Left lobe of liver (tissue), 2 donors: ENCODE measurements around the gene ARHGEF40. TPM values are rescaled to one million over a fixed set of nuclear protein-coding genes. Genes with fewer than 3 reads are reported as not detected.
A peak's percentile ranks its signal among the peaks of the same experiment; 100 is the strongest.

ENCODE experiments used
- ATAC-seq: fragments of 200-7000 bp; cut with Tn5 transposase; one replicate; pipeline ENCODE4 v1.9.1; 2020; ENCODE audit warnings: mild to moderate bottlenecking, moderate library complexity
- DNase-seq: peaks from one replicate; pipeline ENCODE4 v3.0.0-alpha.2; 2020; ENCODE audit warnings: low spot score
- total RNA-seq: library from RNA; stranded (reverse); gene quantifications from one replicate; pipeline ENCODE4 v1.2.1, GENCODE V29; 2021
- donor health status: DM: no; HTN: no; CAD: no; lungs with moderate emphysema.
- donor health status: DM: no; HTN: yes; CAD: no.

The ARHGEF40 gene
- total RNA-seq, 1 donor from 2014 or later: 41.9 TPM

- ATAC-seq (no peak), DNase-seq (no peak)
Measured at GRCh38 chr14:21109377-21110138, 39.5 kb downstream of the ARHGEF40 start.

GRCh38 chr14:21112255-21112654 lies 42.2 kb downstream of the ARHGEF40 start:
- DNase-seq (no peak), ATAC-seq (no peak)

DNA sequence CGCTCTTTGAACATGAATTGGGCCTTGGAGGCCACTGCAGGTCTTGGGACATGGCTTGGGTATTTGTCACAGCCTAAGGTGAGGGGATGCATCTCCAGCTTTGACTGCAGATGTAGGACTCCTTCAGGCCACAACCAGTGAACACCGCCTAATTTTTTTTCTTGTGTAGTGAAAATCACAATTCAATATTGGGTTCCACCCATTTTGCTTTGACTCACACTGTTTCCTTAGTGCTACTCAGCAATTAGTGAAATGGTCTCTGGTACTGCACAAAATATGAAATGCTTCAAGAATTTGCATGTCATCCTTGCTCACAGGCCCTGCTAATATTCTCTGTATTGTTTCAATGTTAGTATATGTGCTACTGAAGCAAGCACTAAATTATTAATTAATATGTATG lies 43.3 kb downstream of the ARHGEF40 start:
- DNase-seq: no peak

DNA sequence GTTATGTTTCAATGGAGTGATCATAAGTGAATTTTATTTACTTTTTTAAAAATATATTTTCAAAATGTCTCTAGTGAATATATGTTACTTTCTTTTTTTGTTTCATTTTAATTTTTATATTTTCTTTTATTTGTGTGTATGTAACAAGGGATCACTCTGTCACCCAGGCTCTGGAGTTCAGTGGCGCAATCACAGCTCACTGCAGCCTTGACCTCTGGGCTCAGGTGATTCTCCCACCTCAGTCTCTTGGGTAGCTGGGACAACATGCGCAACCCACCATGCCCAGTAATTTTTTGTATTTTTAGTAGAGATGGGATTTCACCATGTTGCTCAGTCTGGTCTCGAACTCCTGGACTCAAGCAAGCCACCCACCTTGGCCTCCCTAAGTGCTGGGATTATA lies 48.8 kb downstream of the ARHGEF40 start:
- DNase-seq (no peak), ATAC-seq (no peak)

More for the DNA sequence above, 43.3 kb downstream of the ARHGEF40 start:
- ATAC-seq: no peak

DNA sequence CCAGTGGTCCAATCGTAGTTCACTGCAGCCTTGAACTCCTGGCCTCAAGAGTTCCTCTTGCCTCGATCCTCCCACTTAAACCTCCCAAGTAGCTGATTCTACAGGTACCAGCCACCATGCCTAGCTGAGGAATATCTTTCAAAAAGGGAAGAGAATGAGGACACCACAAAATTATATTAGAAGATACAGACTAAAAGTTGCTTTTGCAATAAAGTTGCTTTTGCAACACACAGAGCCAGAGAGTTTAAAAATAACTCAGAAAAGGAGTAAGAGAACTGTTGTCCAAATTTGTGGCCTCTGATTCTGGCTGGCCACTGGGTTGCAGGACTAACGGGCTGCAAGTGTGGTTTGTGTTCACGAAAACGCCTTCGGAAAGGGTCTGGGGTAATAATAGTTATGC lies 50.6 kb downstream of the ARHGEF40 start:
- DNase-seq (no peak), ATAC-seq (no peak)

GRCh38 chr14:21121122-21121521 lies 51.0 kb downstream of the ARHGEF40 start:
- DNase-seq (no peak), ATAC-seq (no peak)

GRCh38 chr14:21123429-21123828 lies 53.3 kb downstream of the ARHGEF40 start:
- no peak for ATAC-seq
- no peak for DNase-seq

DNA sequence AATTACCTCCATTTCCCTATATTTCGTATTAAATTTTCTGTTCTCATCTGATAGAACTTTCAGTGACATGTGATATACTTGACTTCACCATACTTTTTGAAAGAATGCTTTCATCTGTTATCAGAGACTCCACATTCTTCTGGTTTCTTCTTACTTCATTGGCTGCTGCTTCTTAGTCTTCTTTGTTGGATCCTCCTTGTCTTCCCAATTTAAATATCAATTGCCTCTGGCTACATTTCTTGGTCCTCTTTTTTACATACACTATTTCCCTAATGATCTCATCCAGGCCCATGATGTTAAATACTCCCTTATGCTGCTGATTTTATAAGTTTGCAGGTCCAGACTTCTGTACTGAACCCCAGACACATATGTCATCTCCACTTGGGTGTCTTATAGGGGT lies 63.8 kb downstream of the ARHGEF40 start:
- ATAC-seq (no peak), DNase-seq (no peak)

DNA sequence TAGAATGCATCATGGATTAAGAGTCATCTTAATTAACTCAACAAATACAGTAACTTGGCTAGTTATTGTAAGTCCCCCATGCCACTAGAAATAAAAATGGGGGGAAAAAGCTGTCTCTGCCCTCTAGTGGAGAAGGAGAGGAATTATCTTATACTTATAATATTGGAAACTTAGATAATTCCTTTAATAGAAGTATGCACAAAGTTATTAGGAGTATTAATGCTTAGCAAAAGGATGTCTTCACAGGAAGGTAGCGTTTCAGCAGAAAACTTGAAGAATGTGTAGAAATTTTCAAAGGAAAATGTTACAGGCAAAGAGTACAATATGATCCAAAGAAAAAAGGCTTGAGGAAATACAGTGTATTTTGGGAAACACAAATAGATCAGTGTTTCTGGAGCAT lies 65.9 kb downstream of the ARHGEF40 start:
- DNase-seq (no peak), ATAC-seq (peak; percentile 51)

Other genes starting within 250 kb of the ARHGEF40 start
- not detected for gene RNASE3, start 178.9 kb upstream of the ARHGEF40 start, total RNA-seq
- gene RNASE2, start 114.8 kb upstream of the ARHGEF40 start, total RNA-seq: 0.33 TPM
- gene METTL17, start 80.3 kb upstream of the ARHGEF40 start, total RNA-seq: 33.1 TPM
- gene SLC39A2, start 71.0 kb upstream of the ARHGEF40 start, total RNA-seq: not detected
- 165 TPM for gene NDRG2, start 45.2 kb upstream of the ARHGEF40 start, total RNA-seq
- 4.6 TPM for gene TPPP2, start 40.1 kb upstream of the ARHGEF40 start, total RNA-seq
- 0.10 TPM for gene RNASE13, start 35.5 kb upstream of the ARHGEF40 start, total RNA-seq
- 0.13 TPM for gene RNASE7, start 27.9 kb upstream of the ARHGEF40 start, total RNA-seq
- not detected for gene RNASE8, start 12.5 kb upstream of the ARHGEF40 start, total RNA-seq
- gene ZNF219, start 28.4 kb downstream of the ARHGEF40 start, total RNA-seq: 8.0 TPM
- gene TMEM253, start 30.8 kb downstream of the ARHGEF40 start, total RNA-seq: 0.15 TPM
- not detected for gene OR5AU1, start 85.8 kb downstream of the ARHGEF40 start, total RNA-seq
- gene HNRNPC, start 199.1 kb downstream of the ARHGEF40 start, total RNA-seq: 162 TPM
- 0.23 TPM for gene RPGRIP1, start 209.8 kb downstream of the ARHGEF40 start, total RNA-seq